ENCODE results near the gene MCM5.

The MCM5 gene

DNA sequence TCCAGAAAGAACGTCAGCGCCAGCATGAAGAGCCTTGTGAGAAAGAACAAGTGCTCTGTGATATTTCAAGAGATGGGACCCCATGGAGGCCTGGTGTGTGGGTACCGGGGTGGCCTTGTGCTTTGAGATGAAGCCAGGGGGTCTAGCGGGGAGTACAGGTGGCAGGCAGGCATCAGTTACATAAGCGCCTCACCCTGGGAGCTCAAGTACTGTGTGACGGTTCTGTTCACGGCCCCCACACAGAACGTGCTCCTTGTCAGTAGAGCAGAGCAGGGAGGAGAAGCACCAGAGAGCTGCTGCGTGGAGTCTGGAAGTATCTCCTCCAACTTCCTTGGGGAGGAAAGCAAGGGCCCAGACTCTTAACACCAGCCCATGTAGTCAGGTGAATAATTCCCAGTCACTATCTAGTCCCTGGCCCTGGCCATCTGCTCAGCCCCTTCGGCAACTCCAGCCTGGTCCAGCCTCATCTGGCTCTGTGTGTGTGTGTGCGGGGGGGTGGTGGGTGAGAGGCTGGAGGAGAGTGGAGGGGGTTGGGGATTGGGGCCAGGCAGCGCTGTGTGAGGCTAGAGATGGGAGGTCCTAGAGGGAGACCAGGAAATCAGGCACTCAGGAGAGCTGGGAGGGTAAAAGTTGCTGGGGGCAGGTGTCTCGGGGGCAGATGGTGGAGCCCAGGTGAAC, 32.4 kb downstream of the MCM5 start:
- TF ChIP-seq EGR1 (IDR thresholded peaks at IDR 0.05), result no peak
- TF ChIP-seq YY1 (IDR thresholded peaks at IDR 0.05; ENCODE audit: low read depth), result no peak
- TF ChIP-seq CREB1 (IDR thresholded peaks at IDR 0.05; ENCODE audit: low read depth), result no peak
- no peak for TF ChIP-seq ZBTB7A (IDR thresholded peaks at IDR 0.05; ENCODE audit: low read depth)

DNA sequence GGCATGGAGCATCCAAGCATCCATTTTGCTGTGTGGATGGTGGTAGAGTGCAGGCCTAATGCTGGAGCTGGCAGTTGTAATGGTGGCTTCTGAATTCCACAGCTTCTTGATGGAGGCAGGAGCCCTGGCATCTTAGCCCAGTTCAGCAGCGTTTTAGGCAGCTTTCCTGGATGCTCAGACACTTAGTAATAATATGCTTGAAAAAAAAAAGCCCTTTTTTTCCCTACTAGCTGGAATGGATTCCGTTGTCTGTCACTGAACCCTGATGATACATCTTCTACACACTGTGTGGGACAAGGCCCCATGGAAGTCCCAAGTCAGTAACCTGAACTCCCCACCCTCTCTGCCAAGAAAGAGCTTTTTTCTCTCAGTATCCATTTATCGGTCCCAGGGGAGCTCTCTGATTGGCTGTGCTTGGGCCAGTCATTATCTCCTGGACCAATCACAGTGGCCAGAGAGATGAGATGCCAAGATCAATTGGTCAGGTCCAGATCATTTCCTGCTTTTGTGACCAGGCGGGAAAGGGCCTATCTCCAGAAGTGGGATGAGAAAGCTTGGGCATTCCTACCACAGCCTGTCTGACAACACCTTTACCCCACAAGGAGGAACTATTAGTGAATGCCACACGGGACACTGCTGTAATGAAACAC, 34.2 kb downstream of the MCM5 start:
- TF ChIP-seq, protein P1, sequence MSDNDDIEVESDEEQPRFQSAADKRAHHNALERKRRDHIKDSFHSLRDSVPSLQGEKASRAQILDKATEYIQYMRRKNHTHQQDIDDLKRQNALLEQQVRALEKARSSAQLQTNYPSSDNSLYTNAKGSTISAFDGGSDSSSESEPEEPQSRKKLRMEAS (IDR thresholded peaks at IDR 0.05), result no peak
- TF ChIP-seq, protein P2, sequence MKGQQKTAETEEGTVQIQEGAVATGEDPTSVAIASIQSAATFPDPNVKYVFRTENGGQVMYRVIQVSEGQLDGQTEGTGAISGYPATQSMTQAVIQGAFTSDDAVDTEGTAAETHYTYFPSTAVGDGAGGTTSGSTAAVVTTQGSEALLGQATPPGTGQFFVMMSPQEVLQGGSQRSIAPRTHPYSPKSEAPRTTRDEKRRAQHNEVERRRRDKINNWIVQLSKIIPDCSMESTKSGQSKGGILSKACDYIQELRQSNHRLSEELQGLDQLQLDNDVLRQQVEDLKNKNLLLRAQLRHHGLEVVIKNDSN (IDR thresholded peaks at IDR 0.05), result no peak
- TF ChIP-seq CEBPB (IDR thresholded peaks at IDR 0.05), result no peak
- no peak for TF ChIP-seq ZBTB7A (IDR thresholded peaks at IDR 0.05; ENCODE audit: low read depth)
- TF ChIP-seq FOXM1 (IDR thresholded peaks at IDR 0.05; ENCODE audit: borderline replicate concordance, low read depth), result no peak
- TF ChIP-seq TAF1 (IDR thresholded peaks at IDR 0.05; ENCODE audit: low read depth), result no peak
- no peak for TF ChIP-seq RAD21 (IDR thresholded peaks at IDR 0.05; ENCODE audit: low read depth)
- TF ChIP-seq YY1 (IDR thresholded peaks at IDR 0.05; ENCODE audit: low read depth), result no peak
- TF ChIP-seq NFIC (IDR thresholded peaks at IDR 0.05), result no peak
- no peak for TF ChIP-seq EGR1 (IDR thresholded peaks at IDR 0.05)
- no peak for TF ChIP-seq TEAD4 (IDR thresholded peaks at IDR 0.05)

DNA sequence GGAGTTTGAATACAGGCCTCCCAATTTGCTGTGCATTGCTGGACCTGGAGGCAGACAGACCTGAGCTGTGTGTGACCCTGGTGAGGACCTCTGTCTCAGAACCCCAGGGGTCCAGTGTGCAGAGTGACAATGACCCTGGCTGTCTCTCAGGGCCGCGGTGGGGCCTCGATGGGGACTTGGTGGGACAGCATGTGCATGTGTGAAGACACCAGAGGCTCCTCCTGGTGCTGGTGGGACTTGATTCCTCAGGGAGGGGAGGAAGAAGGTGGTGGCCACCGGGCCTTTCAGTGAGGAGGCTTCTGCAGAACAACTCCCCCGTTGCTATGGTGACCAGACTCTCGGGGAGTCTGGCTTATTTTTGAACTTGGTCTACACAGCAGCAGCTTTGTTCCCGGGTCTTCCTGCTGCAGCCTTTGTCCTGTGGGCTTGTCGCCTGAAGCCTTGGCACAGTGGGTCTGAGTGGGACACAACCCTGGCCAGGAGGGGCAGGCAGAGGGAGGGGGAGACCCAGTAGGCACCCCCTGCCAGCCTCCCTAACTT, 35.3 kb downstream of the MCM5 start:
- no peak for TF ChIP-seq EP300 (IDR thresholded peaks at IDR 0.05; ENCODE audit: borderline replicate concordance)
- TF ChIP-seq, protein P3, sequence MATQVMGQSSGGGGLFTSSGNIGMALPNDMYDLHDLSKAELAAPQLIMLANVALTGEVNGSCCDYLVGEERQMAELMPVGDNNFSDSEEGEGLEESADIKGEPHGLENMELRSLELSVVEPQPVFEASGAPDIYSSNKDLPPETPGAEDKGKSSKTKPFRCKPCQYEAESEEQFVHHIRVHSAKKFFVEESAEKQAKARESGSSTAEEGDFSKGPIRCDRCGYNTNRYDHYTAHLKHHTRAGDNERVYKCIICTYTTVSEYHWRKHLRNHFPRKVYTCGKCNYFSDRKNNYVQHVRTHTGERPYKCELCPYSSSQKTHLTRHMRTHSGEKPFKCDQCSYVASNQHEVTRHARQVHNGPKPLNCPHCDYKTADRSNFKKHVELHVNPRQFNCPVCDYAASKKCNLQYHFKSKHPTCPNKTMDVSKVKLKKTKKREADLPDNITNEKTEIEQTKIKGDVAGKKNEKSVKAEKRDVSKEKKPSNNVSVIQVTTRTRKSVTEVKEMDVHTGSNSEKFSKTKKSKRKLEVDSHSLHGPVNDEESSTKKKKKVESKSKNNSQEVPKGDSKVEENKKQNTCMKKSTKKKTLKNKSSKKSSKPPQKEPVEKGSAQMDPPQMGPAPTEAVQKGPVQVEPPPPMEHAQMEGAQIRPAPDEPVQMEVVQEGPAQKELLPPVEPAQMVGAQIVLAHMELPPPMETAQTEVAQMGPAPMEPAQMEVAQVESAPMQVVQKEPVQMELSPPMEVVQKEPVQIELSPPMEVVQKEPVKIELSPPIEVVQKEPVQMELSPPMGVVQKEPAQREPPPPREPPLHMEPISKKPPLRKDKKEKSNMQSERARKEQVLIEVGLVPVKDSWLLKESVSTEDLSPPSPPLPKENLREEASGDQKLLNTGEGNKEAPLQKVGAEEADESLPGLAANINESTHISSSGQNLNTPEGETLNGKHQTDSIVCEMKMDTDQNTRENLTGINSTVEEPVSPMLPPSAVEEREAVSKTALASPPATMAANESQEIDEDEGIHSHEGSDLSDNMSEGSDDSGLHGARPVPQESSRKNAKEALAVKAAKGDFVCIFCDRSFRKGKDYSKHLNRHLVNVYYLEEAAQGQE (IDR thresholded peaks at IDR 0.05; ENCODE audit: low read depth), result no peak
- TF ChIP-seq CREB1 (IDR thresholded peaks at IDR 0.05; ENCODE audit: low read depth), result no peak
- no peak for TF ChIP-seq TCF12 (IDR thresholded peaks at IDR 0.05; ENCODE audit: low read depth)
- TF ChIP-seq CEBPB (IDR thresholded peaks at IDR 0.05), result no peak
- no peak for TF ChIP-seq TAF1 (IDR thresholded peaks at IDR 0.05; ENCODE audit: low read depth)

DNA sequence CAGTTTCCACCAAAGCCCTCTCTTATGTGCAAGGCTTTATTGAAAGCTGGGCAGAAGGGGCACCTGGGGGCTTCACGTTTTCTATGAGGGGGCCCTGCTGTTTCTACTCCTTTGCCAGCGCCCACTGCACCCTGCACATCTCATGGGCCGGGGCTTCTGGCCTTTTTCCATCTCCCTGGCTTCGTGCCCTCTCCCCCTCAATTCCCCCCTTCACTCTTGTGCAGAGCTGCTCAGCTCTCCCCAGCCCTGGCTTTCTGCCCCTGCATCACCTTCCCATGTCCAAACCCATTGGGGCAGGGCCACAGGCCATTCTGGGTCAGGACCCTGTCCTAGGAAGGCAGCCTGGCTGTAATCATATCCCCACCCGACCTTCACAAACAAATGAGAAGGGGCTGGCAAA, 36.5 kb downstream of the MCM5 start:
- TF ChIP-seq NFIC (IDR thresholded peaks at IDR 0.05) (no peak), FOXM1 (IDR thresholded peaks at IDR 0.05; ENCODE audit: borderline replicate concordance, low read depth) (no peak), YY1 (IDR thresholded peaks at IDR 0.05; ENCODE audit: low read depth) (no peak), EP300 (IDR thresholded peaks at IDR 0.05; ENCODE audit: borderline replicate concordance) (no peak), CREB1 (IDR thresholded peaks at IDR 0.05; ENCODE audit: low read depth) (no peak), TEAD4 (IDR thresholded peaks at IDR 0.05) (no peak), RAD21 (IDR thresholded peaks at IDR 0.05; ENCODE audit: low read depth) (no peak), TAF1 (IDR thresholded peaks at IDR 0.05; ENCODE audit: low read depth) (no peak), CEBPB (IDR thresholded peaks at IDR 0.05) (no peak), TCF12 (IDR thresholded peaks at IDR 0.05; ENCODE audit: low read depth) (no peak), EGR1 (IDR thresholded peaks at IDR 0.05) (no peak), ZBTB7A (IDR thresholded peaks at IDR 0.05; ENCODE audit: low read depth) (no peak)
- TF ChIP-seq, protein P2 (IDR thresholded peaks at IDR 0.05), result no peak
- TF ChIP-seq, protein P3 (IDR thresholded peaks at IDR 0.05; ENCODE audit: low read depth), result no peak
- TF ChIP-seq, protein P1 (IDR thresholded peaks at IDR 0.05), result no peak

DNA sequence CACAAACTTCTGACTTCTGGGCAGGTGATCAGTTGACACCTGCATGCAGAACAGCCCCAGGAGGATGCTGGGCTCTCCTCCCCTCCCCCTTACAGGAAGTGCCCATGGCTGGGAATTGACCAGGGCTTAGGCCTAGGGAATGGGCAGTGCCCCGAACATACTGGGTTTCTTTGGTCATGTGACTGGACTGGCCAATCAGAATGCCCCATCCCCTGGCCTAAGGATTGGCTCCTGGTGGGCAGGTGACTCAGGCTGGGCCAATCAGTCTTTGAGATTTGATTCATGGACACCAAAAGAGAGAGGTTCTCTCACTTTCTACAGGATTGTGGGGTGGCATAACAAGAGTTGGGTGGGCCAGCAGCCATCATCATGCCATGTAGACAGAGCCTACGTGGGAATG, 37.1 kb downstream of the MCM5 start:
- TF ChIP-seq, protein P2 (IDR thresholded peaks at IDR 0.05), result peak; percentile 95
- TF ChIP-seq, protein P3 (IDR thresholded peaks at IDR 0.05; ENCODE audit: low read depth), result no peak
- no peak for TF ChIP-seq EGR1 (IDR thresholded peaks at IDR 0.05)
- no peak for TF ChIP-seq RAD21 (IDR thresholded peaks at IDR 0.05; ENCODE audit: low read depth)
- TF ChIP-seq TEAD4 (IDR thresholded peaks at IDR 0.05), result no peak
- no peak for TF ChIP-seq CEBPB (IDR thresholded peaks at IDR 0.05)
- no peak for TF ChIP-seq YY1 (IDR thresholded peaks at IDR 0.05; ENCODE audit: low read depth)
- no peak for TF ChIP-seq TCF12 (IDR thresholded peaks at IDR 0.05; ENCODE audit: low read depth)
- TF ChIP-seq FOXM1 (IDR thresholded peaks at IDR 0.05; ENCODE audit: borderline replicate concordance, low read depth), result no peak
- TF ChIP-seq TAF1 (IDR thresholded peaks at IDR 0.05; ENCODE audit: low read depth), result 0 out of 2 replicates have a peak, but pooled peaks have one; percentile 24
- no peak for TF ChIP-seq ZBTB7A (IDR thresholded peaks at IDR 0.05; ENCODE audit: low read depth)
- no peak for TF ChIP-seq CREB1 (IDR thresholded peaks at IDR 0.05; ENCODE audit: low read depth)

Measured in Ishikawa (cell line).